ENCODE data around the gene GARIN3.

GRCh38 chr5:157184117-157184670, 18.1 kb upstream of the GARIN3 start:
- TF ChIP-seq EZH2 (IDR thresholded peaks at IDR 0.05) (no peak), POLR2AphosphoS5 (IDR thresholded peaks at IDR 0.05; ENCODE audit: borderline replicate concordance, low read depth, low read length) (no peak)

Measured in SK-N-MC (cell line).